ENCODE data around the gene MPP1. TPM values are rescaled to one million over a fixed set of nuclear protein-coding genes. Genes with fewer than 3 reads are reported as not detected.

MPP1 gene
- total RNA-seq, 1 experiment from 2014 or later: 27.0 TPM

DNA sequence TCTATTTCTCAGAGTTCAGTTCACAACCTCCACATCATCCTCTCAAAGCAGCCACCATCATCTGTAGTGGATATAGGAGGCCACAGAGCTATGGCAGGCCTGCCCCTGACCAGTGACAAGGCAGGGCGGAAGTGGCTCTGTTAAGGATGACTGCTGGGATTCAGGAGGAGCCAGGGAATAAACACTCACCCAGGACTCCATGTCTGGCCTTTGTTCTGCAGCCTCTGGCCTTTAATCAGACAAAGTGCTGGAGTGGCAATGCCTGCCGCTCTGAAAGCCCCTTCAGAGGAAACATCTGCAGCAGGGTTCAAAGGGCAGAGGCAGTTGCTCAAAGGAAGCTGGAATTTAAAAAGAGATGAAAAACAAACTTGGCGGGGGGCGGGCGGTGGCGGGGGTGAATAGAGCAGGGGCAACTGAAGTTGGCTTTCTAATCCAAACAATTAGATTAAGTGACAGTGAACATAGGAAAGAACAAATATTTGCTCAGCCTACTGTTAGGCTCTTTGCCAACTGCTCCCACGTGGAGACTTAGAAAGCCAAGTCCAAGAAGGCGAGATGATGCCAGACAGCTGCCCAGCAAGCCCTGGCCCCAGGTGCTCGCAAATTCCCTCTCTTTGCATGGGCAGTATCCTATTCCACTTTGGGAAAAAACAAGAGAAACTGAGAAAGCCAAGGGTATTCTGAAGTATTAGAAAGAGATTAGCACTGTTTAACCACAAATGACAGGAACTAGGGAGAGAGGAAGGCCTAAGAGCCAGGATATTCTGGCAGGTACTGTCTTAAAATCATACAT is 5.5 kb downstream of the MPP1 start:
- H3K4me3 Mint-ChIP-seq (ENCODE audit: unreplicated experiment): peak overlapping the region; percentile 56
- peaks cover 39% of the 10 kb centered on the region for H3K4me1 ChIP-seq
- ChIA-PET CTCF (no interaction called here), POLR2A (interaction anchor here (0.6 to 0.7 kb wide), 4 partner anchors 23 to 227 kb away, joined by 3 to 7 read pairs (median 4); partner anchors contain the start of gene FUNDC2)
- H3K27me3 Mint-ChIP-seq (ENCODE audit: insufficient read depth, unreplicated experiment): no peaks in the 10 kb centered on the region
- no peaks in the 10 kb centered on the region for H3K36me3 Mint-ChIP-seq (ENCODE audit: insufficient read depth, unreplicated experiment)
- intact Hi-C loops (cut with micrococcal nuclease; ENCODE audit: unreplicated experiment): loop anchor here (1.0 to 5.0 kb wide), 3 partner anchors 15 to 43 kb away; partner anchors contain the start of gene DKC1
- DNase-seq: peak; percentile 71 to 82
- H3K27ac Mint-ChIP-seq (ENCODE audit: unreplicated experiment): peak overlapping the region; percentile 86
- TF ChIP-seq CTCF (IDR thresholded peaks at IDR 0.05; ENCODE audit: insufficient read depth in 1 of 2, low read depth in 1 of 2, low read length in 1 of 2, severe bottlenecking in 1 of 2, unreplicated experiment in 1 of 2): no peak
- BruUV-seq (replicated peaks): no TSS peak
- no peaks in the 10 kb centered on the region for H3K36me3 ChIP-seq (ENCODE audit: control insufficient read depth, insufficient read depth, low read length)
- H3K4me1 Mint-ChIP-seq (ENCODE audit: low read depth, unreplicated experiment): peaks cover 21% of the 10 kb centered on the region
- no peak overlapping the region for H3K4me3 ChIP-seq (ENCODE audit: low read depth, low read length)
- no peaks in the 10 kb centered on the region for H3K27me3 ChIP-seq (replicated peaks; ENCODE audit: control insufficient read depth, insufficient read depth, low read length)
- no peaks in the 10 kb centered on the region for H3K9me3 ChIP-seq
- no peaks in the 10 kb centered on the region for H3K9me3 Mint-ChIP-seq (ENCODE audit: unreplicated experiment)

GRCh38 chrX:154797006-154797405 is 8.3 kb downstream of the MPP1 start:
- no peaks in the 10 kb centered on the region for H3K9me3 ChIP-seq
- peaks cover 21% of the 10 kb centered on the region for H3K4me1 Mint-ChIP-seq (ENCODE audit: low read depth, unreplicated experiment)
- no peaks in the 10 kb centered on the region for H3K36me3 Mint-ChIP-seq (ENCODE audit: insufficient read depth, unreplicated experiment)
- H3K4me3 ChIP-seq (ENCODE audit: low read depth, low read length): no peak overlapping the region
- no peak for TF ChIP-seq CTCF (IDR thresholded peaks at IDR 0.05; ENCODE audit: insufficient read depth in 1 of 2, low read depth in 1 of 2, low read length in 1 of 2, severe bottlenecking in 1 of 2, unreplicated experiment in 1 of 2)
- no peaks in the 10 kb centered on the region for H3K36me3 ChIP-seq (ENCODE audit: control insufficient read depth, insufficient read depth, low read length)
- DNase-seq: no peak
- H3K9me3 Mint-ChIP-seq (ENCODE audit: unreplicated experiment): no peaks in the 10 kb centered on the region
- H3K4me3 Mint-ChIP-seq (ENCODE audit: unreplicated experiment): no peak overlapping the region
- H3K27ac Mint-ChIP-seq (ENCODE audit: unreplicated experiment): peak overlapping the region; percentile 20
- intact Hi-C loops (cut with micrococcal nuclease; ENCODE audit: unreplicated experiment): loop anchor here (5.0 kb wide), 1 partner anchor 45 kb away; no protein-coding TSS in a partner anchor
- POLR2A ChIA-PET: no interaction called here
- no TSS peak for BruUV-seq (replicated peaks)
- H3K27me3 ChIP-seq (replicated peaks; ENCODE audit: control insufficient read depth, insufficient read depth, low read length): no peaks in the 10 kb centered on the region
- H3K27me3 Mint-ChIP-seq (ENCODE audit: insufficient read depth, unreplicated experiment): no peaks in the 10 kb centered on the region
- CTCF ChIA-PET: no interaction called here
- H3K4me1 ChIP-seq: peaks cover 37% of the 10 kb centered on the region

GRCh38 chrX:154795016-154795415 is 10.3 kb downstream of the MPP1 start:
- Histone ChIP-seq H3K36me3 (ENCODE audit: control insufficient read depth, insufficient read depth, low read length) (no peaks in the 10 kb centered on the region), H3K9me3 (no peaks in the 10 kb centered on the region), H3K4me3 (ENCODE audit: low read depth, low read length) (no peak overlapping the region), H3K4me1 (peaks cover 22% of the 10 kb centered on the region), H3K27me3 (replicated peaks; ENCODE audit: control insufficient read depth, insufficient read depth, low read length) (no peaks in the 10 kb centered on the region)
- ChIA-PET POLR2A (no interaction called here), CTCF (no interaction called here)
- H3K4me1 Mint-ChIP-seq (ENCODE audit: low read depth, unreplicated experiment): peaks cover 21% of the 10 kb centered on the region
- no peak for TF ChIP-seq CTCF (IDR thresholded peaks at IDR 0.05; ENCODE audit: insufficient read depth in 1 of 2, low read depth in 1 of 2, low read length in 1 of 2, severe bottlenecking in 1 of 2, unreplicated experiment in 1 of 2)
- H3K27me3 Mint-ChIP-seq (ENCODE audit: insufficient read depth, unreplicated experiment): no peaks in the 10 kb centered on the region
- no TSS peak for BruUV-seq (replicated peaks)
- H3K27ac Mint-ChIP-seq (ENCODE audit: unreplicated experiment): no peak overlapping the region
- intact Hi-C loops (cut with micrococcal nuclease; ENCODE audit: unreplicated experiment): loop anchor here (5.0 kb wide), 1 partner anchor 47 kb away; no protein-coding TSS in a partner anchor
- H3K36me3 Mint-ChIP-seq (ENCODE audit: insufficient read depth, unreplicated experiment): no peaks in the 10 kb centered on the region
- DNase-seq: no peak
- H3K4me3 Mint-ChIP-seq (ENCODE audit: unreplicated experiment): no peak overlapping the region
- H3K9me3 Mint-ChIP-seq (ENCODE audit: unreplicated experiment): no peaks in the 10 kb centered on the region
